H7 (cell line): Measurements from ENCODE around the gene TMEM116. TPM values are rescaled to one million over a fixed set of nuclear protein-coding genes. Genes with fewer than 3 reads are reported as not detected.
"Not testable (repeated sequence)": the region's sequence is repeated elsewhere in the genome, so short reads cannot be mapped to it uniquely, and the experiment has no call there.

ENCODE experiments used
- DNase-seq: peaks from one replicate; pipeline ENCODE4 v3.0.0; 2012
- H3K27me3 ChIP-seq: 2 replicates; pipeline ENCODE4 v1.6.0; 2011; ENCODE audit warnings: mild to moderate bottlenecking, low read length; ENCODE audit not compliant: control insufficient read depth, insufficient read depth
- H3K36me3 ChIP-seq: replicated peaks from 2 replicates; pipeline ENCODE4 v1.5.1; 2011; ENCODE audit warnings: low read length; ENCODE audit not compliant: control insufficient read depth, insufficient read depth
- H3K4me3 ChIP-seq: 2 replicates; pipeline ENCODE4 v1.5.1; 2011; ENCODE audit warnings: low read depth, mild to moderate bottlenecking, control low read depth, low read length, moderate library complexity; ENCODE audit not compliant: insufficient read depth
- total RNA-seq: library from RNA; depleted of rRNA; stranded (reverse); fragments of >200 nt; shearing (Covaris generic); gene quantifications from 2 replicates; pipeline ENCODE4 v1.2.3, GENCODE V29; 2014

TMEM116 gene
- total RNA-seq, 1 experiment from 2014 or later: 9.2 TPM

DNA sequence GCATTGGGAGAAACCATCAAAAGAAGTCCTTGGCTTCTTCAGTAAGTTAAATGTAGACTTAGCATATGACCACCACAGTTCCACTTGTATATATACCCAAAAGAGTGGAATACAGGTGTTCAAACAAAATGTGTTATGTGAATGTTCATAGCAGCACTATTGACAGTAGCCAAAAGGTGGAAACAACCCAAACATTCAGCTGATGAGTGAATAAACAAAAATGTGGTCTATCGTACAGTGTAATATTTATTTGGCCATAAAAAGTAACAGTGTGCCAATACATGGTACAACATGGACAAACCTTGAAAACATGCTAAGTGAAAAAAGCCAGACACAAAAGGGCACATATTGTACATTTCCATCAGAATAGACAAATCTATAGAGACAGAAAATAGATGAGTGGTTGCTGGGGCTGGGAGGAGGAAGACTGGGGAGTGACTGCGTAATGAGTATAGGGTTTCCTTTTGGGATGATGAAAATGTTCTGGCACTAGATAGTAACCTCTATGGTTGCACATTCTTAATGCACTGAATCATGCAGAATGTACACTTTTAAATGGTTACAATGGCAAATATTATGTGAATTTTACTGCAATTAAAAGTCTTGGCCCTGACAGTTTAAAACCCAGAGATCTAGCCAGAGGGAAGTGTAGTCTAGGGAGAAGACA is 5.7 kb upstream of the TMEM116 start:
- DNase-seq: no peak
- H3K4me3 ChIP-seq: no peak overlapping the region
- peaks cover 21% of the 10 kb centered on the region for H3K36me3 ChIP-seq
- no peaks in the 10 kb centered on the region for H3K27me3 ChIP-seq

DNA sequence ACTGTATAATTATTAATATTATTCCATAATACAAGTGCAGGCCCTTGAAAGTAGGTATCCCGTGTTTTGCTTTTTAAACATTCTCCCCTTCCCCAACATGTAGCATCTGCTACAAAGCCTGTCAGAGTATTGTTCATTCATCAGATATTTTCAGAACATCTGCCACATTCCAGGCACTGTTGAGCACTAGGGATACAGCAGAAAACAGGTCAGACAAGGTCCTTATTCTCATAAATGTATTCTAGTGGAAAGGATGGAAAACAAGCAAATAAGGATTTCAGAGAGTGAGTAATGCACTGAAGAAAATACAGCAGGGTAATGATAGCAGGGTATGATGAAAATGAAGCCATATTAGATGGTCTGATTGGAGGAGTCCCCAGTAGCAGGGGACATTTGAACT is 4.1 kb upstream of the TMEM116 start:
- Histone ChIP-seq H3K4me3 (no peak overlapping the region), H3K36me3 (peaks cover 16% of the 10 kb centered on the region), H3K27me3 (no peaks in the 10 kb centered on the region)
- no peak for DNase-seq

DNA sequence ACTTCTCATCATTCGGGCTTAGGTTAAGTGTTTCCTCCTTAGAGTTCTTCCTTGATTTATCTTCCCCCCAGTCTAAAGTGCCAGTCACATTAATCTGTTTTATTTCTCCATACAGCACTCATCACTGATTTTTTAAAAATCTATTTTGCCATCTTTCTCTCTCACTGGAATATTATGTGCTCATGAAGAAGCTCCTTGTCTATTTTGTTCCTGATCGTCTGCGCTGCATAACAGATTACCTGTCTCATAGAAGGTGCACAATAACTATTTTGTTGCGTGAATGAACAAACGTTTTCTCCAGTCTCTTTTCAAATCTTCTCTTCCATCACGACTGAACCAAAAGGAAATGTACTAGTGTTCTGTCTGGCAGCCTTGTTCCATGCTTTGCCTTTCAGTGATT is 3.0 kb upstream of the TMEM116 start:
- DNase-seq: no peak
- no peaks in the 10 kb centered on the region for H3K27me3 ChIP-seq
- H3K36me3 ChIP-seq: peaks cover 13% of the 10 kb centered on the region
- no peak overlapping the region for H3K4me3 ChIP-seq

DNA sequence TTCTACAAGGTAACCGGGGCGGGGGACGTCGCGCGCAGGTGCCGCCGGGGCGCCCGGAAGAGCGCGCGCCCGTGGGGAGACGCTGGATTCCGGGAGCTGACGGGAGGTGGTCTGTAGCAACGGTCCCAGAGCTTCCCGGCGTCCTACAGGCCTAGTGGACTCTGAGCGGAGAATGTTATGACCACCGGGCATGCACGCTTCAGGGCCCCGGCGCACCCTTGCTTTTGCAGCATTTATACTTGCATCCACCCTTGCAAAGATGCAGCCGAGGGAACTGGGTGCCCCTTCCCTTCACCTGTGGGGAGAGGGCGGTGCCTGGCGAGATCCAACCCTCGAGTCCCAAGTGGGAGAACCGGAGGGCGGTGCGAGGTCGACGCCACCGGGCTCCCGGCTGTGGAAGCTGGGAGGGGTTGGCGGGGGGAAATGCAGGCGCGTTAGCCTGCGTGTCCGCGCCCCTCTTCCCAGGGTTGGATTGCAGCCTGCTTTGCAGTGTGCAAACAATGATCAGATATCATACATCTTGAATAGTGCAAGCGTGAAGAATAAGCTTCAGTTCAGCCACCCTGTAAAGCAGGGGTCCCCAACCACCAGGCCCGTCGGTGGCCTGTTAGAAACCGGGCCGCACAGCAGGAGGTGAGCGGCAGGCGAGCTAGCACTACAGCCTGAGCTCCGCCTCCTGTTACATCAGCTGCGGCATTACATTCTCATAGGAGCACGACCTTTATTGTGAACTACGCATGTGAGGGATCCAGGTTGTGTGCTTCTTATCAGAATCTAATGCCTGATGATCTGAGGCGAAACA is 837 bp upstream of the TMEM116 start:
- Histone ChIP-seq H3K36me3 (peaks cover 8% of the 10 kb centered on the region), H3K4me3 (peak overlapping the region; percentile 91), H3K27me3 (no peaks in the 10 kb centered on the region)
- DNase-seq: peak; percentile 70

DNA sequence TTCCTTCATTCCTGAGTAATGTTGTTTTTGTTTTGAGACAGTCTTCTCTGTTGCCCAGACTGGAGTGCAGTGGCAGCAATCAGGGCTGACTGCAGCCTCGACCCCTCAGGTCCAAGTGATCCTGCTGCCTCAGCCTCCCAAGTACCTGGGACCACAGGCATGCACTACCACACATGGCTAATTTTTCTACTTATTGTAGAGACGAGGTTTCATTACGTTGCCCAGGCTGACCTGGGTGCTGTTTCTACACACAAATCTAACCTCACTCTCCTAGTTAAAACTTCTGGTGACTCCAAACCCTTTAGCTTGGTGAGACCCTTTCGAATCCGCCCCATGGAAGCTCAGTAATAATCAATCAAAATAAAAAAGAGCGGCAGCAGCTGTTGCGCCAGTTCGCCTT is 1.3 kb downstream of the TMEM116 start:
- H3K27me3 ChIP-seq: no peaks in the 10 kb centered on the region
- H3K4me3 ChIP-seq: peak overlapping the region; percentile 76
- no peak for DNase-seq
- H3K36me3 ChIP-seq: peaks cover 6% of the 10 kb centered on the region; the same call in 1 of the 2 replicates

DNA sequence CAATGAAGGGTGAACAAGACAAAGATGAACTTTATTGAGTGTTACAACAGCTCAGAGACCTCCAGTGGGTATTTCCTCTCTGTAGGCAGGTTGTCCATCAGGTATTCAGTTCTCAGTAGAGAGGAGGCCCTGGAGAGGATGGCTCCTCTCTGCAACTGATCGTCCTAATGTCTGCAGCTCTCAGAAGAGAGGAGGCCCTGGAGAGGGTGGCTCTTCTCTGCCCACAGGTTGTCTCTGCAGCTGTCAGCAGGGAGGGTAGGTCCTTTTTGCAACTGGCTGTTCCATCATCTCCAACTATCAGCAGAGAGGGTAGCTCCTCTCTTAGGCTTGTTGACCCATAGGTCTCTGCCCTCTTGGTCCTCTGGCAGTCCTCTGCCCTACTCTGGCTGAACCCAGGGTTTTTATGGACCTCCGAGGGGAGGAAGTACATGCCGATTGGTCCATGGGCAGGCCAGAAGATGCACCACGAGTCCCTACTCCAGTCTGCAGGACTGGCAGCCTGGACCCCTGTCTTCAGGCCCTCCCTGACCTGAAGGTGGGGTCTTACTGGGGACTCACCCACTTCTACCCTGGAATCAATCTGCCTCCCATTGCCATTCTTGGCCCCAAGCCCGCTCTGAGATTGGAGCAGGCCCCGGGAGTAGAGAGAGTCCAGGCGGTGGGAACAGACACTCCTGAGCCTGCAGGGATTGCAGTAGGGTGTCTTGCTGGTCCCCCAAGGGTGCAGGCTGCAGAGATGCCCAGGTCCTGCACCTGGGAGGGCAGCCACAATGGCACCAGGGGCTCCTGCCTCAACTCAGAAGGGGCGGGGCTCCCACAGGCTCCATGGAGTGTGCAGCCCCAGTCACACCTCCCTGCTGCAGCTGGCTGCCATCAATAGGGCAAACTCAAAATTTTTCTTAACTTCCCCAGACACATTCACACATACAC is 2.3 kb downstream of the TMEM116 start:
- Histone ChIP-seq H3K27me3 (no peaks in the 10 kb centered on the region), H3K36me3 (peaks cover 3% of the 10 kb centered on the region; the same call in 1 of the 2 replicates), H3K4me3 (no peak overlapping the region)
- DNase-seq: no peak

DNA sequence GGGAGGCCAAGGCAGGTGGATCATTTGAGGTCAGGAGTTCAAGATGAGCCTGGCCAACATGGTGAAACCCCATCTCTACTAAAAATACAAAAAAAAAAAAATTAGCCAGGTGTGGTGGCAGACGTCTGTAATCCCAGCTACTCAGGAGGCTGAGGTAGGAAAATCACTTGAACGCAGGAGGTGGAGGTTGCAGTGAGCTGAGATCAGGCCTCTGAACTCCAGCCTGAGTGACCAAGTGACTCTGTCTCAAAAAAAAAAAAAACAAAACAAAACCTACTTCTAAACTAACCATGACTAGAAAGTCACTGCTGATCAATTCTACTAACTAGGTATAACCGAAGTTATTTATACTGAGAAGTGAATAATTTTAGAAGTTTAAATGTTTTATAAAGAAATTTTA is 3.4 kb downstream of the TMEM116 start:
- not testable (repeated sequence) for H3K4me3 ChIP-seq, H3K27me3 ChIP-seq, DNase-seq, H3K36me3 ChIP-seq

DNA sequence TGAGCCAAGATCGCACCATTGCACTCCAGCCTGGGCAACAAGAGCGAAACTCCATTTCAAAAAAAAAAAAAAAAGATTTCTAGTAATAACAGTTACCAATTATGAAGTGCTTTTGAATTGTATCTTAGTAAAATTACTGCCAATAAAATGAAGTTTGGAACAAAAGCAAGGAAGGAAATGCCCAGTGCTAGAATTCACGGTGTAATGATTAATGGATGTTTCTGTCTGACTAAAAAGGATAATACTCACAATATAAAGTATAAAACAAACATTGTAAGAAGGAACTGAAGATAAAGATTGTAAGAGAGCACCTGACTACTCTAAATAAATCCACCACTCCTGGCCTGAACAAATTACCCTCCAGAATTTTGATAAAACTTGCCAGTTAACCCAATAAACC is 4.0 kb downstream of the TMEM116 start:
- H3K4me3 ChIP-seq: no peak overlapping the region
- no peak for DNase-seq

DNA sequence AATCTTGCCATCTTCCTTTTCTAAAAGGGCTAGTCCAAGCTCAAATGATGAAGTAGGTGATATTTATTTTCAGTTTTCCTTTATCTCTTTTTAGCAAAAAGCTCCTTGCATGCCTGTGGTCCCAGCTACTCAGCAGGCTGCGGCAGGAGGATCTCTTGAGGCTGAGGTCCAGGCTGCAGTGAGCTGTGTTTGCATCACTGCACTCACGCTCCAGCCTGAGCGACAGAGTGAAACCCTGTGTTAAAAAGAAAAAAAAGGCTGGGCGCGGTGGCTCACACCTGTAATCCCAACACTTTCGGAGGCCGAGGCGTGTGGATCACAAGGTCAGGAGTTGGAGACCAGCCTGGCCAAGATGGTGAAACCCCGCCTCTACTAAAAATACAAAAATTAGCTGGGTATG is 5.0 kb downstream of the TMEM116 start:
- no peaks in the 10 kb centered on the region for H3K27me3 ChIP-seq
- no peak for DNase-seq
- no peak overlapping the region for H3K4me3 ChIP-seq
- no peaks in the 10 kb centered on the region for H3K36me3 ChIP-seq

More for the DNA sequence above, 4.0 kb downstream of the TMEM116 start:
- Histone ChIP-seq H3K36me3 (no peaks in the 10 kb centered on the region), H3K27me3 (no peaks in the 10 kb centered on the region)

DNA sequence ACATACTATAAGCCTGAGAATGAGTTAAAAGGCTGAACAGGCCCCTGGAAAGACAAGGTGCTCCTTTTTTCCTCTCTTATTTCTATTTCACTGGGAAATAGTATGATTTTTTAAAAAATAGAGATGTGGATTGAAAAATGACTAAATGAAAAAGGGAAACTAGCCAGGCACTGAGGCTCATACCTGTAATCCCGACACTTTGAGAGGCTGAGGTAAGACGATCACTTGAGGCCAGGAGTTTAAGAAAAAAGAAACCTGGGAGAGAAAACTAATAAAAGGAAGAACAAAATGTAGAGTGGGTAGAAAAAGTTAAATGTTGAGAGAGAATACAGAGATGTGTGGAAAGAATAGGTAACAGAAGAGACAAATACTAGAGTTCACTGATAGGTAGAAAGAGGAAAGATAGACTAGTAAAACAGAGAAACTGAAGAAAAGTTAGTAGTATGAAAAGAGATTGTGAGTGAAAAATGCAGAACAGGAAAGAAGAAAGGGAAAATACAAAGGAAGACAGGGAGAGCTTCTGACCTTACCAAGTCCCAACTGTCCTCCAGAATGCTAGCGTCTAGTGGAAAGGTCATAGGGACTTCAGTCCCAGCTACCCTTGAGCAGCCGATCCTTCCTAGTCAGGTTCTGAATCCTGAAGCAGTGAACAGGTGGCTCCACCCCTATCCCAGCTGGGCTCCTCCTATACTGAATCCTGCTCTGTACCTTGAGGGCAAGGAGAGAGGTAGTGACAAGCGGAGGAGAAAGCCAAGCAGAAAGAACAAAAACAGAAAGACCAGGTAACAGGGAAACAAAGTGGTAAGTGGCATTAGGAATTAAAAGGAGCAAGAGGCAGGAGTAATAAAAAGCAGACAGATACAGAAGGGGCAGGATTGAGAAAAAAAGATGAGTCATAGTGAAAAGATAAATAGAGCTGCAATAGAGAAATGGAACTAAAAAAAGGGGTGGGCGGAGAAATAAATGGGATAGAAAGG is 7.3 kb downstream of the TMEM116 start:
- DNase-seq: peak; percentile 79

DNA sequence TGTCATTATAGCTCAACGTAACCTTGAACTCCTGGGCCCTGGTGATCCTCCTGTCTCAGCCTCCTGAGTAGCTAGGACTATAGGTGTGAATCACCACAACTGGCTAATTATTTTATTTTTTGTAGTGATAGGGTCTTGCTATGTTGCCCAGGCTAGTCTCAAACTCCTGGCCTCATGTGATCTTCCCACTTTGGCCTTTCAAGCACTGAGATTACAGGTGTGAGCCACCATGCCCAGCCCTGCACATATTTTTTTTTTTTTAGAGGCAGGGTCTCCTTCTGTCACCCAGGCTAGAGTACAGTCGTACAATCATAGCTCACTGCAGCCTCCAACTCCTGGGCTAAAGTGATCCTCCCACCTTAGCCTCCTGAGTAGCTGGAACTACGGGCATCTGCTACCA is 8.9 kb downstream of the TMEM116 start:
- H3K4me3 ChIP-seq: no peak overlapping the region
- DNase-seq: no peak
- no peaks in the 10 kb centered on the region for H3K36me3 ChIP-seq
- no peaks in the 10 kb centered on the region for H3K27me3 ChIP-seq

More for the DNA sequence above, 7.3 kb downstream of the TMEM116 start:
- no peaks in the 10 kb centered on the region for H3K27me3 ChIP-seq
- H3K36me3 ChIP-seq: no peaks in the 10 kb centered on the region
- no peak overlapping the region for H3K4me3 ChIP-seq

DNA sequence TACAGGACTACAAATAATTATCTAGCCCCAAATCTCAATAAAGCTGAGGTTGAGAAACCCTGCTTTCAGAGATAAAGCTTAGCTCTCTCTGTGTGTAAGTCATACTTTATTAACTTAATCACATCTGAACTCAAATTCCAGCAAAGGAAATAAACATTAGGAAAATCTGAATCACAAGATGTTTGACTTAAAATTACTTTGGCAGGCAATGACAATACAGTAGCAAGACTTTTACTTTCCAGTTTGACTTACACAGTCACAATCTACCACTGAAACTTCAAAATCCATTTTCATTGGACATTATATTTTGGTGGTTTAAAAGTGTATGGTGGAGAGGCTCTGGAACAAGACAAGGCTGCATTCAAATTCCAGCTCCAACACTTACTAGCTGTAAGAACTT is 11.4 kb downstream of the TMEM116 start:
- Histone ChIP-seq H3K4me3 (no peak overlapping the region), H3K27me3 (no peaks in the 10 kb centered on the region), H3K36me3 (no peaks in the 10 kb centered on the region)
- DNase-seq: no peak

DNA sequence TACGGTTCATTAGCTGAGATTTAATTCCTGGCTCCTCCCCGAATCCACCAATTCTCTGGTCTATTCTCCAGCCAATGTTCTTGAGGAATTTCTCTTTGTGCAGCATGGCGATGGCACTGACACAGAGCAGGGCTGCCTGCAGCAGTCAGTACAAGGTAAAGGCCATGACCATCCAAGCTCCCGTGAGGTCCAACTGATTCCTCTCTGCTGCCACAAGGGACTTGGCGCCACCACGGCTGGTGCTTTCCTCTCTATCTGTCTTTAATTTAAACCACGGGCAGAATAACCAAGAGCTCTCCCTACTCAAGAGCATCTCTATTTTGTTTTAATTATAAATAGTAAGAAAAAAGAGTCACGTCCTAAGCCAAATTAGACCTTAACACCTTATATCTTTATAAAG is 12.1 kb downstream of the TMEM116 start:
- Histone ChIP-seq H3K4me3 (no peak overlapping the region), H3K36me3 (no peaks in the 10 kb centered on the region), H3K27me3 (no peaks in the 10 kb centered on the region)
- no peak for DNase-seq

DNA sequence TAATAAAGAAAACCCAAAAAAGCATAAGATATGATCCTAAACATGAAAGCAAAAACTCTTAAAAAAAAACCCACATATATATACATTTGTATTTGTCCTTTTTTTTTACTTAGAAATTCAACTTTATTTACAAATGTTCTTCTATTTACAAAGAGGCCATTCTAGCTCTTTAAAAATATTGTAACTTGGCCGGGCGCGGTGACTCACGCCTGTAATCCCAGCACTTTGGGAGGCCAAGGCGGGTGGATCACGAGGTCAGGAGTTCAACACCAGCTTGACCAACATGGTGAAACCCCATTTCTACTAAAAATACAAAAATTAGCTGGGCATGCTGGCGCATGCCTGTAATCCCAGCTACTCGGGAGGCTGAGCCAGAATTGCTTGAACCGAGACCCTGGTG is 13.8 kb downstream of the TMEM116 start:
- not testable (repeated sequence) for DNase-seq, H3K27me3 ChIP-seq, H3K36me3 ChIP-seq, H3K4me3 ChIP-seq
